Mesothelial cell of epicardium (in vitro differentiated cells): ENCODE data around the gene THADA. TPM values are rescaled to one million over a fixed set of nuclear protein-coding genes. Genes with fewer than 3 reads are reported as not detected.
"Not testable (repeated sequence)": the region's sequence is repeated elsewhere in the genome, so short reads cannot be mapped to it uniquely, and the experiment has no call there.

ENCODE experiments used
- DNase-seq, 2 experiments: peaks; one replicate each; pipeline ENCODE4 v3.0.0; 2021; ENCODE audit warnings: low spot score in 2 of 2; ENCODE audit not compliant: unreplicated experiment in 2 of 2
- H3K27ac Mint-ChIP-seq: 2 replicates; pipeline ENCODE4 v1.8.0; 2021; ENCODE audit warnings: mixed read lengths
- H3K27me3 Mint-ChIP-seq: 2 replicates; pipeline ENCODE4 v1.8.0; 2021; ENCODE audit warnings: low read depth, mixed read lengths
- H3K36me3 Mint-ChIP-seq: 2 replicates; pipeline ENCODE4 v1.8.0; 2021; ENCODE audit warnings: mixed read lengths
- H3K4me1 Mint-ChIP-seq: 2 replicates; pipeline ENCODE4 v1.8.0; 2021; ENCODE audit warnings: mixed read lengths
- H3K4me3 Mint-ChIP-seq: 2 replicates; pipeline ENCODE4 v1.8.0; 2021; ENCODE audit warnings: mild to moderate bottlenecking, moderate library complexity, mixed read lengths
- H3K9me3 Mint-ChIP-seq: 2 replicates; pipeline ENCODE4 v1.8.0; 2021; ENCODE audit warnings: mixed read lengths
- total RNA-seq: library from RNA; stranded (reverse); gene quantifications from 3 replicates; pipeline ENCODE4 v1.2.1, GENCODE V29; 2021
- TF ChIP-seq, protein P1 (sequence below): fragments of 200-600 bp; sonication (generic); IDR thresholded peaks from one replicate; pipeline ENCODE4 v1.5.0; 2021; ENCODE audit warnings: antibody characterized with exemption; ENCODE audit not compliant: unreplicated experiment

The THADA gene
- total RNA-seq, 1 donor from 2014 or later: 33.6 TPM

DNA sequence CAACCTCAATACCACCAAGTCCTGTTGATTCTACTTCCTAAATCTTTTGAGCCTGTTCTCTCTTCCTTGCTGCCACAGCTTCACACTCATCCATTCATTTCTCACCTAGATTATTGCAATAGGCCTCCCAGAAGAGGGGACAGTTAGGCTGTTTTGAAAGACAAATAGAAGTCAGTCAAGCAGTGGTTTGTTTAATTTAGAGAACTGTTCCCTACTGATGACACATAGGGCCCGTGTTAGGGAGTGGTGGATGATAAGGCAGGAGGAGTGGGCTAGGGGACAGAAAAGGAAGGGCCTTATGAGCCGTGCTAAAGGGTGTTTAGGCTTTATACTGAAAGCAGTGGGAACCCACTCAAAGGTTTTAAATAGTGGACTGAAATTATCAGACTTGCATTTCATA, 309.9 kb downstream of the THADA start:
- peaks cover 78% of the 10 kb centered on the region for H3K36me3 Mint-ChIP-seq
- no peaks in the 10 kb centered on the region for H3K27me3 Mint-ChIP-seq
- DNase-seq: no peak
- no peak overlapping the region for H3K27ac Mint-ChIP-seq
- H3K9me3 Mint-ChIP-seq: peaks cover 25% of the 10 kb centered on the region
- H3K4me1 Mint-ChIP-seq: no peaks in the 10 kb centered on the region
- no peak overlapping the region for H3K4me3 Mint-ChIP-seq
- TF ChIP-seq, protein P1, sequence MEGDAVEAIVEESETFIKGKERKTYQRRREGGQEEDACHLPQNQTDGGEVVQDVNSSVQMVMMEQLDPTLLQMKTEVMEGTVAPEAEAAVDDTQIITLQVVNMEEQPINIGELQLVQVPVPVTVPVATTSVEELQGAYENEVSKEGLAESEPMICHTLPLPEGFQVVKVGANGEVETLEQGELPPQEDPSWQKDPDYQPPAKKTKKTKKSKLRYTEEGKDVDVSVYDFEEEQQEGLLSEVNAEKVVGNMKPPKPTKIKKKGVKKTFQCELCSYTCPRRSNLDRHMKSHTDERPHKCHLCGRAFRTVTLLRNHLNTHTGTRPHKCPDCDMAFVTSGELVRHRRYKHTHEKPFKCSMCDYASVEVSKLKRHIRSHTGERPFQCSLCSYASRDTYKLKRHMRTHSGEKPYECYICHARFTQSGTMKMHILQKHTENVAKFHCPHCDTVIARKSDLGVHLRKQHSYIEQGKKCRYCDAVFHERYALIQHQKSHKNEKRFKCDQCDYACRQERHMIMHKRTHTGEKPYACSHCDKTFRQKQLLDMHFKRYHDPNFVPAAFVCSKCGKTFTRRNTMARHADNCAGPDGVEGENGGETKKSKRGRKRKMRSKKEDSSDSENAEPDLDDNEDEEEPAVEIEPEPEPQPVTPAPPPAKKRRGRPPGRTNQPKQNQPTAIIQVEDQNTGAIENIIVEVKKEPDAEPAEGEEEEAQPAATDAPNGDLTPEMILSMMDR: no peak

DNA sequence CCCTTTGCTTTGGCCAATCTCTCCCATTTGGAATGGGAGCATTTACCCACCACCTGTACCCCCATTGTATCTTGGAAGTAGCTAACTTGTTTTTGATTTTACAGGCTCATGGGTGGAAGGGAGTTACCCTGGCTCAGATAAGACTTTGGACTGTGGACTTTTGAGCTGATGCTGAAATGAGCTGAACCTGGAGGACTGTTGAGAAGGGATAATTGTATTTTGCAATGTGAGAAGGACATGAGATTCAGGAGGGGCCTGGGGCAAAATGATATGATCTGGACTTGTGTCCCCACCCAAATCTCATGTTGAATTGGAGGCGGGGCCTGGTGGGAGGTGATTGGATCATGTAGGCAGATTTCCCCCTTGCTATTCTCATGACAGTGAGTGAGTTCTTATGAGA, 310.9 kb downstream of the THADA start:
- Mint-ChIP-seq H3K9me3 (peaks cover 25% of the 10 kb centered on the region), H3K27me3 (no peaks in the 10 kb centered on the region), H3K36me3 (peaks cover 77% of the 10 kb centered on the region), H3K4me1 (no peaks in the 10 kb centered on the region), H3K4me3 (no peak overlapping the region), H3K27ac (no peak overlapping the region)
- no peak for DNase-seq
- TF ChIP-seq, protein P1: no peak

DNA sequence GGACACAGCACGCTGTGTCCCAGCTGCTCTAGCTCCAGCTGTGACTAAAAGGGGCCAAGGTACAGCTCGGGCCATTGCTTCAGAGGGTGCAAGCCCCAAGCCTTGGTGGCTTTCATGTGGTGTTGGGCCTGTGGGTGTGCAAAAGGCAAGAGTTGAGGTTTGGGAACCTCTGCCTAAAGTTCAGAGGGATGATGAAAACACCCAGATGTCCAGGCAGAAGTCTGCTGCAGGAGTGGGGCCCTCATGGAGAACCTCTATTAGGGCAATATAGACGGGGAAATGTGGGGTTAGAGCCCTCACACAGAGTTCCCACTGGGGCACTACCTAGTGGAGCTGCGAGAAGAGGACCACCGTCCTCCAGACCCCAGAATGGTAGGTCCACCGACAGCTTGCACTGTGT, 311.5 kb downstream of the THADA start:
- not testable (repeated sequence) for H3K4me1 Mint-ChIP-seq, H3K4me3 Mint-ChIP-seq, H3K27me3 Mint-ChIP-seq, H3K27ac Mint-ChIP-seq, DNase-seq
- peaks cover 79% of the 10 kb centered on the region for H3K36me3 Mint-ChIP-seq
- peaks cover 25% of the 10 kb centered on the region for H3K9me3 Mint-ChIP-seq

DNA sequence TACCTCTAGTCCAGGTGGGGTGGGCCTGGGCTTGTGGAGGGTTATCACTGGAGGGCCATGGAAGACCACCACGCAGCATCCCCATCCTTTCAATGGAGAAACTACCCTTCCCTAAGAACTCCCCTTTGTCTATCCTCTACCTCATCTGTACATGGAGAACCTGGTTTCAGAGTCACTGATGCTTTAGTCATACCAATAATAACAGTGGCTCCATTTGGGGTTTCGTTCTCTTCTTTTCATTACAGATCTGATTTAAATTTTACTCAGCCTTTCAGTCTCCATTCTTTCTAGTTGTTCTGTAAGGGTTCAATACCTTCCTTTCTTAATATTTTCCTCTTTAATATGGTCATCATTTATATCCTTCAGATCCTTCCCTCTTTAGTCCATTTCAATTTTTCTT, 314.8 kb downstream of the THADA start:
- H3K4me3 Mint-ChIP-seq: no peak overlapping the region
- H3K9me3 Mint-ChIP-seq: peaks cover 20% of the 10 kb centered on the region
- no peaks in the 10 kb centered on the region for H3K27me3 Mint-ChIP-seq
- TF ChIP-seq, protein P1: no peak
- H3K4me1 Mint-ChIP-seq: peaks cover 28% of the 10 kb centered on the region
- H3K36me3 Mint-ChIP-seq: peaks cover 53% of the 10 kb centered on the region
- DNase-seq: no peak
- no peak overlapping the region for H3K27ac Mint-ChIP-seq

DNA sequence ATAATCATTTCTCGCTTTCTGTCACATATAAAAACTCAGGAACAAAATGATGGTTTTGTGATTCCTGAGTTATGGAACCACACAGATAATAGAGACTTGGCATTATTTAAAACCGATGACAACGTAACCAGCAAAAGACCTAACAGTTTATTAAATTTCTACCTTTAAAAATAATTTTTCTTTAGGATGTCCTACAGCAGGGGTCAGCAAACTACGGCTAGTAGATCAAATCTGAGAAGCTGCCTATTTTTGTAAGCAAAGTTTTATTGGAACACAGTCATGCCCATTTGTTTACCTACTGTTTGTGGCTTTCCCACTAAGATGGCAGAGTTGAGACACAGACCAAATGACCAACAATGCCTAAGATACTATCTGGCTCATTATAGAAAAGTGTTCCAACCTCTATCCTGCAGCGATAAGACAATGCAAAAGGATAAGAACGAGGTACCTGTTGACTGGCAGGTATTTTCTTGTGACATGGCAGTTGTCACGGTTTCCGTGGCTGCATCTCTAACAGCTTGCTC, 316.5 kb downstream of the THADA start:
- Mint-ChIP-seq H3K4me1 (peaks cover 36% of the 10 kb centered on the region), H3K27ac (peak overlapping the region; percentile 75), H3K27me3 (no peaks in the 10 kb centered on the region), H3K4me3 (no peak overlapping the region), H3K36me3 (peaks cover 37% of the 10 kb centered on the region), H3K9me3 (peaks cover 9% of the 10 kb centered on the region)
- TF ChIP-seq, protein P1: no peak
- DNase-seq: no peak

DNA sequence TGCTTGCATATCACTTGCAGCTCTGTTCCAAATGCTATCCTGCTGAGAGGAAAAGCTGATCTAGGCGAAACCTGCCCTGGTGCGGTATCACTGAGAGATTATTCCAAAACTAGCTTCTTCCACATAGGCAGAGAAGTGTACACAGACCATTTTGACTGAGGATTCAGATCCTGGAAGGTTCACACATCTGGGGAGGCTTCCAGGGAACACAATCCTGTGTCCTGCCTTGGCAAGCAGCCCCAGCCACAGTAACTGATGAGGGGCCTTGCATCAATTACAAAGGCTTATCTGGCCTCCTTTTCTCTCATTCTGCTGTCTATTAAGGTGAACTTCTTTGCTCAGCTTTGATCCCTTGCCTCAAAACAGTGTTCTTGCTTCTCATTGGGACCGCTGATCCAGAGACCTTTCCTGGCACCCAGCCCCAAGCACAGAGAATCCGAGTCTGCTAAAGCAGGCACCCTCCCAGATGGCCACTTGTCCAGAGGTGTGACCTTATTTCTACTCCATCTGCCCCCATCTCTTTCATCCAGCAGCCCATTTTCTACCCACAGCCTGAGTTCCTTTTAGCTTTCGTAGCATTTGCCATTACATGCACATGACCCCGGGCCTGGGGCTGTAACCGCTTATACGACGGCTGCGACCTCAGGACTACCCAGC, 317.1 kb downstream of the THADA start:
- Mint-ChIP-seq H3K27ac (peak overlapping the region; percentile 75), H3K36me3 (peaks cover 30% of the 10 kb centered on the region), H3K27me3 (no peaks in the 10 kb centered on the region), H3K9me3 (peaks cover 8% of the 10 kb centered on the region), H3K4me3 (no peak overlapping the region), H3K4me1 (peaks cover 38% of the 10 kb centered on the region)
- DNase-seq: no peak
- TF ChIP-seq, protein P1: no peak
